Activated naive CD8-positive, alpha-beta T cell (primary cell): ENCODE data around the gene ZNF469.
"Not testable (repeated sequence)": the region's sequence is repeated elsewhere in the genome, so short reads cannot be mapped to it uniquely, and the experiment has no call there.

Experiments
- H3K27ac Mint-ChIP-seq: one replicate; pipeline ENCODE4 v1.8.0; 2021; ENCODE audit warnings: mixed read lengths
- H3K27me3 Mint-ChIP-seq: one replicate; pipeline ENCODE4 v1.8.0; 2021; ENCODE audit warnings: mixed read lengths
- H3K36me3 Mint-ChIP-seq: one replicate; pipeline ENCODE4 v1.8.0; 2021; ENCODE audit warnings: mixed read lengths
- H3K4me1 Mint-ChIP-seq: one replicate; pipeline ENCODE4 v1.8.0; 2021; ENCODE audit warnings: low read depth, mixed read lengths
- H3K4me3 Mint-ChIP-seq: one replicate; pipeline ENCODE4 v1.8.0; 2021; ENCODE audit warnings: mild to moderate bottlenecking, mixed read lengths
- H3K9me3 Mint-ChIP-seq: one replicate; pipeline ENCODE4 v1.8.0; 2021; ENCODE audit warnings: low read depth, mixed read lengths

Gene ZNF469

GRCh38 chr16:88352261-88353200, 30.2 kb upstream of the ZNF469 start:
- H3K4me3 Mint-ChIP-seq = no peak overlapping the region
- H3K27ac Mint-ChIP-seq = no peak overlapping the region
- no peaks in the 10 kb centered on the region for H3K36me3 Mint-ChIP-seq
- H3K9me3 Mint-ChIP-seq = no peaks in the 10 kb centered on the region
- H3K4me1 Mint-ChIP-seq = peaks cover 5% of the 10 kb centered on the region
- H3K27me3 Mint-ChIP-seq = no peaks in the 10 kb centered on the region

- H3K4me3 Mint-ChIP-seq = no peak overlapping the region
- no peaks in the 10 kb centered on the region for H3K9me3 Mint-ChIP-seq
- peaks cover 2% of the 10 kb centered on the region for H3K4me1 Mint-ChIP-seq
- no peaks in the 10 kb centered on the region for H3K36me3 Mint-ChIP-seq
- no peak overlapping the region for H3K27ac Mint-ChIP-seq
- H3K27me3 Mint-ChIP-seq = no peaks in the 10 kb centered on the region
Observed at GRCh38 chr16:88353232-88353631, 29.5 kb upstream of the ZNF469 start.

- Mint-ChIP-seq H3K9me3 (no peaks in the 10 kb centered on the region), H3K4me3 (no peak overlapping the region), H3K36me3 (no peaks in the 10 kb centered on the region), H3K4me1 (peaks cover 1% of the 10 kb centered on the region), H3K27ac (no peak overlapping the region), H3K27me3 (no peaks in the 10 kb centered on the region)
Observed at GRCh38 chr16:88353691-88354090, 29.1 kb upstream of the ZNF469 start.

- Mint-ChIP-seq H3K36me3 (no peaks in the 10 kb centered on the region), H3K4me1 (no peaks in the 10 kb centered on the region), H3K27ac (no peak overlapping the region), H3K27me3 (peaks cover 2% of the 10 kb centered on the region), H3K9me3 (no peaks in the 10 kb centered on the region), H3K4me3 (no peak overlapping the region)
Observed at GRCh38 chr16:88354229-88355092, 28.3 kb upstream of the ZNF469 start.

- Mint-ChIP-seq H3K27me3 (peaks cover 2% of the 10 kb centered on the region), H3K27ac (no peak overlapping the region)
Observed at GRCh38 chr16:88355093-88355388, 27.7 kb upstream of the ZNF469 start.

GRCh38 chr16:88355389-88356123, 27.2 kb upstream of the ZNF469 start:
- H3K4me3 Mint-ChIP-seq = no peak overlapping the region
- no peaks in the 10 kb centered on the region for H3K9me3 Mint-ChIP-seq
- H3K27ac Mint-ChIP-seq = no peak overlapping the region

More at GRCh38 chr16:88355093-88355388, 27.7 kb upstream of the ZNF469 start:
- no peaks in the 10 kb centered on the region for H3K36me3 Mint-ChIP-seq
- H3K4me3 Mint-ChIP-seq = no peak overlapping the region
- no peaks in the 10 kb centered on the region for H3K4me1 Mint-ChIP-seq
- H3K9me3 Mint-ChIP-seq = no peaks in the 10 kb centered on the region

GRCh38 chr16:88356124-88356726, 26.5 kb upstream of the ZNF469 start:
- H3K36me3 Mint-ChIP-seq = no peaks in the 10 kb centered on the region
- no peak overlapping the region for H3K4me3 Mint-ChIP-seq
- H3K4me1 Mint-ChIP-seq = no peaks in the 10 kb centered on the region
- H3K9me3 Mint-ChIP-seq = no peaks in the 10 kb centered on the region
- peaks cover 2% of the 10 kb centered on the region for H3K27me3 Mint-ChIP-seq
- H3K27ac Mint-ChIP-seq = no peak overlapping the region

More at GRCh38 chr16:88355389-88356123, 27.2 kb upstream of the ZNF469 start:
- Mint-ChIP-seq H3K27me3 (peaks cover 2% of the 10 kb centered on the region), H3K4me1 (no peaks in the 10 kb centered on the region), H3K36me3 (no peaks in the 10 kb centered on the region)

GRCh38 chr16:88356727-88357199, 26.0 kb upstream of the ZNF469 start:
- no peak overlapping the region for H3K27ac Mint-ChIP-seq
- H3K9me3 Mint-ChIP-seq = peaks cover 4% of the 10 kb centered on the region
- no peaks in the 10 kb centered on the region for H3K4me1 Mint-ChIP-seq
- H3K36me3 Mint-ChIP-seq = no peaks in the 10 kb centered on the region
- H3K27me3 Mint-ChIP-seq = peaks cover 5% of the 10 kb centered on the region
- no peak overlapping the region for H3K4me3 Mint-ChIP-seq

GRCh38 chr16:88357317-88358022, 25.3 kb upstream of the ZNF469 start:
- no peaks in the 10 kb centered on the region for H3K4me1 Mint-ChIP-seq
- no peak overlapping the region for H3K4me3 Mint-ChIP-seq
- H3K9me3 Mint-ChIP-seq = peaks cover 8% of the 10 kb centered on the region
- no peak overlapping the region for H3K27ac Mint-ChIP-seq
- H3K36me3 Mint-ChIP-seq = no peaks in the 10 kb centered on the region
- peaks cover 10% of the 10 kb centered on the region for H3K27me3 Mint-ChIP-seq

GRCh38 chr16:88358023-88358420, 24.7 kb upstream of the ZNF469 start:
- H3K27me3 Mint-ChIP-seq = peaks cover 11% of the 10 kb centered on the region
- H3K4me1 Mint-ChIP-seq = no peaks in the 10 kb centered on the region
- no peak overlapping the region for H3K27ac Mint-ChIP-seq
- H3K36me3 Mint-ChIP-seq = no peaks in the 10 kb centered on the region
- H3K4me3 Mint-ChIP-seq = no peak overlapping the region
- peaks cover 14% of the 10 kb centered on the region for H3K9me3 Mint-ChIP-seq

- H3K4me1 Mint-ChIP-seq = no peaks in the 10 kb centered on the region
- no peaks in the 10 kb centered on the region for H3K36me3 Mint-ChIP-seq
- no peak overlapping the region for H3K4me3 Mint-ChIP-seq
- no peak overlapping the region for H3K27ac Mint-ChIP-seq
- peaks cover 11% of the 10 kb centered on the region for H3K27me3 Mint-ChIP-seq
- peaks cover 16% of the 10 kb centered on the region for H3K9me3 Mint-ChIP-seq
Observed at GRCh38 chr16:88359008-88359407, 23.8 kb upstream of the ZNF469 start.

- not testable (repeated sequence) for H3K4me1 Mint-ChIP-seq, H3K27ac Mint-ChIP-seq, H3K4me3 Mint-ChIP-seq, H3K36me3 Mint-ChIP-seq
- peaks cover 13% of the 10 kb centered on the region for H3K27me3 Mint-ChIP-seq
- H3K9me3 Mint-ChIP-seq = peaks cover 16% of the 10 kb centered on the region
Observed at GRCh38 chr16:88360401-88360800, 22.4 kb upstream of the ZNF469 start.

- Mint-ChIP-seq H3K27ac (no peak overlapping the region), H3K27me3 (peaks cover 13% of the 10 kb centered on the region), H3K4me3 (no peak overlapping the region), H3K36me3 (no peaks in the 10 kb centered on the region), H3K4me1 (no peaks in the 10 kb centered on the region), H3K9me3 (peaks cover 16% of the 10 kb centered on the region)
Observed at GRCh38 chr16:88360999-88361398, 21.8 kb upstream of the ZNF469 start.

GRCh38 chr16:88361775-88362174, 21.0 kb upstream of the ZNF469 start:
- Mint-ChIP-seq H3K9me3 (peaks cover 16% of the 10 kb centered on the region), H3K4me1 (no peaks in the 10 kb centered on the region), H3K27ac (no peak overlapping the region)

More at GRCh38 chr16:88361775-88362174, 21.0 kb upstream of the ZNF469 start:
- H3K4me3 Mint-ChIP-seq = no peak overlapping the region
- H3K36me3 Mint-ChIP-seq = no peaks in the 10 kb centered on the region
- peaks cover 13% of the 10 kb centered on the region for H3K27me3 Mint-ChIP-seq
